Parathyroid adenoma (tissue), 2 donors: ENCODE results near the gene FGD3.

Experiments
- H2AFZ ChIP-seq: fragments of 300-600 bp; sonication (generic); one replicate; pipeline ENCODE4 v1.7.0; 2017; ENCODE audit warnings: antibody characterized with exemption, mild to moderate bottlenecking
- H3K27ac ChIP-seq: fragments of 300-600 bp; sonication (generic); one replicate; pipeline ENCODE4 v1.7.0; 2017
- H3K27me3 ChIP-seq: fragments of 300-600 bp; sonication (generic); one replicate; pipeline ENCODE4 v1.7.0; 2017; ENCODE audit warnings: low read length; ENCODE audit not compliant: control insufficient read depth, insufficient read depth
- H3K36me3 ChIP-seq: fragments of 300-600 bp; sonication (generic); one replicate; pipeline ENCODE4 v1.7.0; 2017; ENCODE audit warnings: low read length; ENCODE audit not compliant: control insufficient read depth, insufficient read depth
- H3K4me1 ChIP-seq: fragments of 300-600 bp; sonication (generic); one replicate; pipeline ENCODE4 v1.7.0; 2017; ENCODE audit warnings: control low read depth
- H3K4me2 ChIP-seq: fragments of 300-600 bp; sonication (generic); one replicate; pipeline ENCODE4 v1.7.0; 2017; ENCODE audit warnings: low read length
- H3K4me3 ChIP-seq: fragments of 300-600 bp; sonication (generic); one replicate; pipeline ENCODE4 v1.7.0; 2017; ENCODE audit warnings: low read depth, low read length
- H3K79me2 ChIP-seq: fragments of 300-600 bp; sonication (generic); one replicate; pipeline ENCODE4 v1.7.0; 2017; ENCODE audit warnings: control low read depth
- H3K9ac ChIP-seq: fragments of 300-600 bp; sonication (generic); one replicate; pipeline ENCODE4 v1.7.0; 2017; ENCODE audit warnings: mild to moderate bottlenecking
- H3K9me3 ChIP-seq: fragments of 300-600 bp; sonication (generic); one replicate; pipeline ENCODE4 v1.7.0; 2017; ENCODE audit warnings: low read length; ENCODE audit not compliant: control insufficient read depth
- CTCF ChIP-seq: fragments of 300-600 bp; sonication (generic); IDR thresholded peaks from one replicate; pipeline ENCODE4 v1.7.0; 2017; ENCODE audit warnings: antibody characterized with exemption, mild to moderate bottlenecking
- donor health status: primary hyperparathyroidism.

FGD3 gene

GRCh38 chr9:93065135-93065720 is 117.9 kb downstream of the FGD3 start:
- no peak overlapping the region for H3K27ac ChIP-seq

GRCh38 chr9:93066978-93067603 is 119.8 kb downstream of the FGD3 start:
- TF ChIP-seq CTCF: no peak
- Histone ChIP-seq H3K9me3 (no peaks in the 10 kb centered on the region), H3K79me2 (no peaks in the 10 kb centered on the region), H3K9ac (no peak overlapping the region), H3K4me3 (no peak overlapping the region), H2AFZ (no peak overlapping the region), H3K36me3 (no peaks in the 10 kb centered on the region), H3K4me1 (no peaks in the 10 kb centered on the region), H3K27me3 (no peaks in the 10 kb centered on the region), H3K4me2 (no peak overlapping the region), H3K27ac (no peak overlapping the region)

More at GRCh38 chr9:93065135-93065720, 117.9 kb downstream of the FGD3 start:
- Histone ChIP-seq H3K4me2 (no peak overlapping the region), H3K9ac (no peak overlapping the region), H3K9me3 (no peaks in the 10 kb centered on the region), H2AFZ (no peak overlapping the region), H3K4me3 (no peak overlapping the region), H3K36me3 (no peaks in the 10 kb centered on the region), H3K27me3 (no peaks in the 10 kb centered on the region), H3K79me2 (no peaks in the 10 kb centered on the region), H3K4me1 (no peaks in the 10 kb centered on the region)
- TF ChIP-seq CTCF: no peak

GRCh38 chr9:93068956-93069355 is 121.6 kb downstream of the FGD3 start:
- Histone ChIP-seq H3K27ac (no peak overlapping the region), H3K79me2 (no peaks in the 10 kb centered on the region), H3K36me3 (no peaks in the 10 kb centered on the region), H3K9ac (no peak overlapping the region), H3K4me3 (no peak overlapping the region), H3K4me1 (no peaks in the 10 kb centered on the region), H3K4me2 (no peak overlapping the region), H3K9me3 (no peaks in the 10 kb centered on the region), H2AFZ (no peak overlapping the region), H3K27me3 (no peaks in the 10 kb centered on the region)
- TF ChIP-seq CTCF: no peak

- no peaks in the 10 kb centered on the region for H3K27me3 ChIP-seq
- no peak overlapping the region for H2AFZ ChIP-seq
- no peak overlapping the region for H3K4me3 ChIP-seq
- H3K79me2 ChIP-seq: no peaks in the 10 kb centered on the region
- no peaks in the 10 kb centered on the region for H3K9me3 ChIP-seq
- H3K4me1 ChIP-seq: no peaks in the 10 kb centered on the region
- no peak for TF ChIP-seq CTCF
- H3K4me2 ChIP-seq: no peak overlapping the region
- no peak overlapping the region for H3K9ac ChIP-seq
- no peaks in the 10 kb centered on the region for H3K36me3 ChIP-seq
- no peak overlapping the region for H3K27ac ChIP-seq
Observed at GRCh38 chr9:93071464-93071863, 124.1 kb downstream of the FGD3 start.

- no peaks in the 10 kb centered on the region for H3K79me2 ChIP-seq
- no peak overlapping the region for H3K9ac ChIP-seq
- no peak overlapping the region for H3K4me2 ChIP-seq
- no peaks in the 10 kb centered on the region for H3K4me1 ChIP-seq
- no peaks in the 10 kb centered on the region for H3K36me3 ChIP-seq
- no peaks in the 10 kb centered on the region for H3K27me3 ChIP-seq
- no peak overlapping the region for H2AFZ ChIP-seq
- no peak overlapping the region for H3K4me3 ChIP-seq
- no peak overlapping the region for H3K27ac ChIP-seq
- no peaks in the 10 kb centered on the region for H3K9me3 ChIP-seq
- TF ChIP-seq CTCF: no peak
Observed at GRCh38 chr9:93072383-93072795, 125.1 kb downstream of the FGD3 start.
